GM18502 (cell line): ENCODE results near the gene ZNF19.

ENCODE experiments used
- ATAC-seq: cut with Tn5 transposase; IDR thresholded peaks from one replicate; pipeline ENCODE4 v1.9.1; 2021; ENCODE audit warnings: mild to moderate bottlenecking; ENCODE audit not compliant: unreplicated experiment, poor library complexity

ZNF19 gene

DNA sequence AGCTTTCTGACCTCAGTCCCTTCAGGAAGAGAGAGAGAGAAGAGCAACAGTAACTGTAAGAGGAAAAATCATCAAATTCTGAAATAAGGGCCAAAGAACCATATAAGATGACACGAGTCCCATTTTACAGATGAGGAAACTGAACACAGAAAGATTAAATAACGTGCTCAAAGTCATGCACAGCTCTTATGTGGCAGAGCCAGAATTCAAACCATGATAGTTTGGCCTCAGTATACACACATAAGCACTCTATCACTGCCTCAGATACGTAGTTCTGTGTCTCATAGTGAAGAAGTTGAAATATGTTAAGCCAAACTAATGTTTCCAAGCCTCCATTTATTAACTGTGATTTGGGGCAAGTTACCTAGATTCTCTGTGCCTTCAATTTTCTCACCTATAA is 1.9 kb upstream of the ZNF19 start:
- no peak for ATAC-seq

DNA sequence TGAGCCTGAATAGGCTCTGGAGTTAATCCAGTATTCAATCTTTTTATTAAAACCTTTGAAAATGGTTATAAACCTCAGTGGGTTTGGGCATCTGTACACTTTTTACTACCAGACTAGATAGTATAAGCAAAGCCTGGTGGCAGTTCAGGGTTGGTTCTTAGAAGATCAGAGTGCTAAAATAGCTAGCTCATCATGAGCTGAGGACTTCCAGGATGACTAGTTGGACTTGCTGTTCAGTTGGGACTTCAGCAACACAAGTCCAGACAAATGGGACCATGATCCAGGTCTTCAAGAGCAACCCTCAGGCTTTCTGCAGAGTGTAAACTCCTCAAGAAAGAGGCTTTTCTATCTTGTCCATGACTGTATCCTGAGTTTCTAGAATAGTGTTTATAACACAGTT is 1.2 kb upstream of the ZNF19 start:
- ATAC-seq: no peak

DNA sequence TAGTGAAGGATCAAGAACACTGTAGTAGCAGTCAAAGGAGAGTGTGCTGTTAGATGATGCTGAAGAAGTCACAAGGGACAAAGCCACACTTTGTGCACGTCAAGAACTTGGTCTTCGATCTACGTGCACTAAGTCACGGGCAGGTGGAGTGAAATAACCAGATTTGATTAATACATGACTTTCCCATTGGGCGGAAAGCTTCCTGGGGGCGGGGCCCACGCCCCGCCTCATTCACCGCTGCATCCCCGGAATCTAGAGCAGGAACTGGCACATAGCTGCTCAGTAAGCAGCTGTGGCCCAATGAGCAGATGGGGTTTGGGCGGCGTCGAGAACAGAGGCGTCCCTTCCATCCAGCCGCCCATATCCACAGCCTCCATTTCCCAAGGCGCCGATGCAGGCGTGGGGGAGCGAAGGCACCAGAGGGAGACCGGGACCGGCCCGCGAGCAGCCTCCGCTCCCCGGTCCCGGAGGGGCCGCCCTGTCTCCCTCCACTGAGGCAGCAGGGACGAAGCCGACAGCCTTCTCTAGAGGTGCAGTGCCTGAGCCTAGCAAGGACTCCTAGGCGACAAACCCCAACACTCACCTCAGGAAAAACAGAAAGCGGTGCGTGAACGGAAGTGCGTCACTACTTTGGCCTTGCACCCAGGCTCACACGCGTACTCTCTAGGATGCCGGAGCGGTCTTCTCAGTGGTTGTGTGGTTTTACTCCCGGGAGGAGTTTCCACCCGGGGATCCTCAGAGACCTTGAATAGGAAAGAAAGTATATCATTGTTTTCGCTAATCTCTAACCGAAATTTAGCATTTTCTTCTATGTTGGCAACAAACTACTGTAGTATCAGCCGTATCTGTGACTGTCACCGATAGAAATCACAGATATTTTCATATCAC is 4.9 kb downstream of the ZNF19 start:
- ATAC-seq: peak; percentile 92

DNA sequence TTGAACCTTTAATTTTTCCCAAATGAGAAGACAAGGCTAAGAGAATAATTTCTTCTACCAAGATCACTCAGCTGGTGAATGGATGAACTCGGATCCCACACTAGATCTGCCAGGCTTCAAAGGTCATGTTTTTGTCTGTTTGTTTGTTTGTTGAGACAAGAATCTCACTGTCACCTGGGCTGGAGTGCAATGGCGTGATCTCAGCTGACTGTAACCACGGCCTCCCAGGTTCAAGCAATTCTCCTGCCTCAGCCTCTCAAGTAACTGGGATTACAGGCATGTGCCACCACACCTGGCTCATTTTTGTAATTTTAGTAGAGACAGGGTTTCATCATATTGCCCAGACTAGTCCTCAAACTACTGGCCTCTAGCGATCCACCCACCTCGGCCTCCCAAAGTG is 6.6 kb downstream of the ZNF19 start:
- ATAC-seq: no peak

DNA sequence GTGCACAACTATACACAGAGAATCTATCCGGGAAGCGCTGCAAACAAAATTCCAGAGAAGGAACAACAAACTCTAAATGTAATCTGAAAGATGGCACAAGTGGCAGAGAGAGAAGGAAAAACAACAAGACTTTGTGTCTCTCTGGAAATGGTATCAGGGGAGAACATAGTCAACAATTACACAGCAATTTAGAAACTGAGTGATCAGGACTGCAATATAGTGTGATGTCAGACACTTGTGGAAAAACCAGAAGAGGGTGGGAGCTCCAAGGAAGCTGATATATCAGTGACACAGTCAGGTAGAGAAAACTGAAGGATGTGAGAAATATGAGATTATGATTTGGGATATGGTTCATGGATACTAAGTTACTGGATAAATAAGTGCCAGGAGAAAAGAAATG is 8.2 kb downstream of the ZNF19 start:
- no peak for ATAC-seq

DNA sequence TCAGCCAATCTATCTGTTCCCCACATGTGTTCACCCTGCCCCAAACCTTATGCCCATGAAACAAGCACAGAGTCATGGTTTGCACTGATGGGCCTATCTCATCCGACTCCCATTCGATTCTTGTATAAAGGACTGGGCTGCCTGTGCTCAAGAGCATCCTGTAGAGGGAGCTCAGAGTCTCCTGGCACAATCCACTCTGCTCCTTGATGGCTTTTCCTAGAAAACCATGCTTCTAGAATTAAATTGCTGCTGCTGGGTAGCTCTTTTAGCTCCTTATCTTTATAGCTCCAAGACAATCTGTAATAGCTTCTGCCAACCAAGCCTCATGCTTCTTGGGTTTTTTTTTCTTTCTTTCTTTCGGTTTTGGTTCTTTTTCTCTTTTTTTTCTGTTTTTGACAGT is 9.7 kb downstream of the ZNF19 start:
- ATAC-seq: no peak

DNA sequence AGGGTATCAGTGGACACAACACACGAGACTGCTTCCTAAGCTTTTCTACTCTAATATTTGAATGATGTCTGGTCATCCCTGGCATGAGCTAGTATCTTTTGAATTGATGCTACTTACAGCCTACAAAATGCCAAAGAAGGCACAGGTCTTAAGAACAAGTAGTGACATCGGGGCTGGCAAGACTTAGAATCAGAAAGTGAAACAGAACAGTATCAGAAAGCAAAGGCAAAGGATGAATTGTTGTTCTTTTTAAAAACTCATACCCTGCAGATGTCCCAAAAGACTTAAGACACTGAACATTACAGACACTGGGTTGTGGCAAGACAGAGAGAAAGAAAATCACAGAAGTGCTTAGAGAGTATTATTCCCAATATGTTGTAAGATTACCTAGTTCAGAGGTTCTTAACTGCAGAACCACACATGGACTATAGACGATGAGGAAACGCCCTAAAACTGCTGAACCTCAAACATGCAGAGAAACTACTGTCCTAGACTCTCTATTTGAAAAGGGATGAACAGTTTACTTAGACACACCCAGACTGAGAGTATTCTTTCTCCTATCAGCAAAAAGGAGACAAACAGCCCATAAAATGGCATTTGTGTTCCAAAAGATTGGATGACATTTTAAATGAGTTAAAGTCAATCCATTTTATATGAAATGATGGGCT is 12.5 kb downstream of the ZNF19 start:
- no peak for ATAC-seq

DNA sequence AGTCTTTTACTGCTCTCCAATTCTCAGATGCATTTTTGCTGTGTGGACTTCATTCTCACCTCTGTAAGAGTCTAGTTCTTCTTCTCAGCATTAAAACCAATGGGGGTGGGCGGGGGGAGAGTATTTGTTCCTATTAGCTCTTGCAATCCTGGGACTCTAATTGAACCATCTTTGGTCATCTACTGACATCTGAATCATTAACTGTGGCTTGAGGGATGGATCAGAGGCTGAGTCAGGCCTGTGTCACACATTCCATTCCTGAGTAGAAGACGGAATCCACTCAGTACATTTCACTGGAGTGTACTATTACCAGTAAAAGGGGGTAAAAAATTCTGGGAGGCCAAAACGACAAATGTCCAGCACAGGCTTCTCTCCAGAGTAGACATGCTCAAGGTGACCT is 14.3 kb downstream of the ZNF19 start:
- no peak for ATAC-seq

DNA sequence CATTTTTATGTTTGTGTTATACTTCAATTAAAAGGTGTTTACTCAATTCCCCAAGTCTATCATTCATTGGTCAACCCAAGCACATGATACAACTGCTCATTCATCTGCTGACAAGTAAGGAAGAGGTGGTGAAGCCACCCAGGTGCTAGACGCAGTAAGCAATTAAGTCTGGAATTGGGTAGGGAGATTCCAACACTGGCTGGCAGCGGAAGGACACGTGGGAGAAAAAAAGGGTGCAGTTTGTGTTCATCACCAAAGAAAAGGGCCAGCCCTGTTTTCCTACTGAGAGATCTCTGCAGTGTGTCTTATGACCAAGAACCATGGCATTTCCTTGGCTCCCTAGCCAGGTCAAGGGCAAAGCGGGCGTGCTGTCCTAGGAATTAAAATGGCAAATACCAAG is 15.2 kb downstream of the ZNF19 start:
- no peak for ATAC-seq

DNA sequence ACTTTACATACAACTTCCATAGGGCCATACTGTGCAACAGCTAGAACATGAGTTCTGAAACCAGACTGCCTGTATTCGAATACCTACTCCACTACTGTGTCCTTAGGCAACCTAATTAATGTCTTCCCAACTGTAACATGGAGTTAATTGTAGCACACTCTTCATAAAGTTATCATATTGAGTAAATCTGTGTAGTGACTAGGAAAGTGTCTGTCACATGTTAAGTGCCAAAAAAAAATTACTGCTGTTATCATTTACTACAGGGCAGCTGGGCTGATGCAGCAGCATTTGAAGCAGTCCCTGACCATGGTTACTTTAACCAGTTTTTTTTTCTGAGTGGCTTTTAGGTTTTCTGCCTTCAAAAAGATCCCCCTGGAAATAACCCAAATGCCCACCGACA is 16.2 kb downstream of the ZNF19 start:
- ATAC-seq: no peak

DNA sequence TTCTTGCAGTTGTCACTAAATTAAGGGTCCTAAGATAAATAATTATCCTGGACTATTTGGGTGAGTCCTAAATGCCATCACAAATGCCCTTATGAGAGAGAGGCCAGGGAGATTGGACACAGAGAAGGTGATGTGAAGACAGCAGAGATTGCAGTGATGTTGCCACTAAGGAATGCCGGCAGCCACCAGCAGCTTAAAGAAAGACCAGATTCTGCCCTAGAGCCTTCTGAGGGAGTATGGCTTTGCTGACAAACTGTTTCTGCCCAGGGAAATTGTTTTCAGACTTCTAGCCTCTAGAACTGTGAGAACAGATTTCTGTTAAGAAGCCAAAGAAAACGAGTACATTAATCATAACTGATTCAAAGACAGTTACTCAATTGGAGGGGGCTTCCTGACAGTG is 17.1 kb downstream of the ZNF19 start:
- ATAC-seq: no peak

DNA sequence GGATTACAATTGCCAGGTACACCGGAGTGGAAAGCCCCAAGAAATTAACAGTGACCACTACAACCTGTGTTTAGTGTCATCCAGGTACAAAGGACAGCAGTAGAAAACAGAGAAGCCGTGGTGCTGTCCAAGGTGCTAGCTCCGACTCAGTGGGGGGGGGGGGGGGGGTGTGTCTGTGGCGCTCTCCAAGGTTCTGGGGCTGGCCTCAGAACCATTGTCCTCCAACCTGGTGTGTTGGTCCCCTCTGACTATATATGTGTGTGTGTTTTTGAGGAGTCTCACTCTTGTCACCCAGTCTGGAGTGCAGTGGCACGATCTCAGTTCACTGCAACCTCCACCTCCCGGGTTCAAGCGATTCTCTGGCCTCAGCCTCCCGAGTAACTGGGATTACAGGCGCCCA is 21.3 kb downstream of the ZNF19 start:
- no peak for ATAC-seq

DNA sequence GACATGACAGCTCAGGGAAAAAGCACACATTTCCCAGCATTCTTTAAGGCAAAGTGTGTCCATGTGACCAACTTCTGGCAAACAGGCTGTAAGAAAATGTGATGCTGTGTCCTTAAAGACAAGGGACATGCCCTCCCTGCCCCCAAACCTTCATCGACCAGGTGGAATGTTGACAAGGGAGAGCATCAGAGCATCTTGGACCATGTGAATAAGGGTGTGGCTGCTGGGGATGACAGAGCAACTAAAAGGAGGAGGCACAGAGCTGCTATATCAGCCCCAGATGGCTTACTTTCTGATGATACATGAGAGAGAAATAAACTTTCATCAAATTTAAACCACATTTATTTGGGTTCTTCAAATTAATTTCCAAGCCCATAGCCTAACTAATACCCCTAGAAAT is 24.9 kb downstream of the ZNF19 start:
- no peak for ATAC-seq

DNA sequence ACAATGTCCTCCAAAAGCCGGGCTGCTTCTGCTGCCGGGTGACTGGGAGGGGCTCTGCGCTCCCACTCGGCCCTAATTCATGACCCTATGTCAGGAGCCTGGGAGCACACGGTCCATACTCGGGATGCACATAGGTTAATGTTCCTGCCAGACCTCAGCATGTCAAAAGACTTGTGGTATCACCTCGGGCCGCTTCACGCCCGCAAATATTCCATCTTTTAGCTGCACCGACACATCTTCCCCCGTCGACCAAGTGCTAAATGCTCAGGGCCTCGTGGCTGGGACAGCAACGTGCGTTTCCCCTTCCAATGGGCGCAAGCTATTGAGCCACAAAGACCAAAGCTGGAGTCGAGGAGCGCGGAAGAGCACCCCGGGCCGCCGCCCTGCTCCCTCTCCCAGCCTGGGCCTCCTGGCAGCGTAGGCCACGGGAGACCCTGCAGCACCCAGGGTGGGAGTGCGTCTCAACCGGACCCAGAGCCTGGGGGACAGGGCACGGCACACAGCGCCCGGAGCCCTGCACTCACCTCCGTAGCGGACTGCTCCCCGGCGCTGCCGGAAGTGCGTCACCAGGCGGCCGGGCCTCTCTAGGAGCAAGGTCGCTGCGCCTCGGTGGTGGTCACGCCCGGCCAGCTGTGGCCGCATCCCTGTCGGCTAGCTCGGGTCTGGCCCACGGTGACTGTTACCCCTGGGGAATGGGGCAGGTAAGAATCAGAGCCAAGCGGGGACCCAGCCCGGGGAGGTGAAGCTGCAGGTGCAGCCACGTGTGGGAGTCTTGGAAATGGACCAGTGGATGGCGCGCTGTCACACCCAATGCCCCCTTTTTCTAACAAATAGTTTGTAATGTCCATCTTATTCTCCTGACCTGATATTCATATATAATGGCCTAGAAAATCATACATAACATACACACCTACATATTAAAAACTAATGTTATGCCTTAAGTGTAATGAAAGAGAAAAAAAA is 27.2 kb downstream of the ZNF19 start, which contains the start of gene ZNF23:
Gene ZNF23, minus strand, starts transcription at position 562 of the 963 bp plus-strand sequence. CDS start 5,451 bp downstream, outside the sequence.
- peak; percentile 98 for ATAC-seq

DNA sequence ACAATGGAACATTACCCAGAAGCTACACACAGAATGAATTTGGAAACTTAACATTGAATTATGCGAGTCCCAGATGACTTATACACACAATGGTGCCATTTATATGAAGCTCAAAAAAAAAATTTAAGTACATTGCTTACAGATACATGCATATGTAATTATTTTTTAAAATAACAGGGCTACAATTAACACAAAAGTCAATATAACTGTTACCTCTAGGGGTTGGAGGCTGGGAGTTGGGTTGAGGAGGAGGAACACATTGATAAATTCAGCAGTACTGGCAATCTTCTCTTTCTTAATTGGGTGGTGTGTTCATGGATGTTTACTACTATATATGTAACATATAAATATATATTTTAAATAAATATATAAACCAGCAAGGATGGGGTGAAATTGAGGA is 28.2 kb downstream of the ZNF19 start:
- no peak for ATAC-seq

DNA sequence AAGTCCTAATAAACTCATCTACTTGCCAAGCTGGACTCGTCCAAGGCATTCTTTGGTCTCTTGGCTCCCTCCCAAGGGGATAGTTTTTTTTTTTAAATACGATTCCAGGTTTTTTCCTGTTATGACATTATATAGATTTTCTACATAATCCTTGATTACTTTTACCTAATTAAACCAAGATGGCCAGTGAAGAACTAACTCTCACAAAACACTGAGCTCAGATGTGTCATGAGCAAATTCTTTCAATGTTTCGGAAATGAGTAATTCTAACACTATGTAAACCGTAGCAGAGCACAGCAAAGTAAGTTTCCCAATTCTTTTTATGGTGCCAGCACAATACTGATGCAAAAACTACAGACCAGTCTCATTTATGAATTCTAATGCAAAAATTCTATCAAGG is 28.9 kb downstream of the ZNF19 start:
- ATAC-seq: no peak

DNA sequence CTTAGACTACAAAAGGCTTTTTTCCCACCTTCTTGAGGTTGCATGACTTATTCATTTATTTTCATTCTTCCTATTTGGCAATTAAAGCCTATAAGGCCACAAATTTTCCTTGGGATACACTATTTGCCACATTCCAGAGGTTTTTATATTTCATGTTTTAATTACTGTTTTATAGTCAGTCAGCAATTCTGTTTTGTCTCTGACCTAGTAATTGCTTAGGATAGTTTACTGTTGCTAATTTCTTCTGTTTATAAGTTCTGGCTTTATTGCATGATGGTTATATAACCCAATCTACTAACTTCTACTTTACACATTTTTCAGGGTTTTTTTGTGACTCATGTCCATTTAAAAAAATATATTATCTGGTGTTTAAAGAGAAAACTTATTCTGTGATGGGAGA is 29.6 kb downstream of the ZNF19 start:
- no peak for ATAC-seq

DNA sequence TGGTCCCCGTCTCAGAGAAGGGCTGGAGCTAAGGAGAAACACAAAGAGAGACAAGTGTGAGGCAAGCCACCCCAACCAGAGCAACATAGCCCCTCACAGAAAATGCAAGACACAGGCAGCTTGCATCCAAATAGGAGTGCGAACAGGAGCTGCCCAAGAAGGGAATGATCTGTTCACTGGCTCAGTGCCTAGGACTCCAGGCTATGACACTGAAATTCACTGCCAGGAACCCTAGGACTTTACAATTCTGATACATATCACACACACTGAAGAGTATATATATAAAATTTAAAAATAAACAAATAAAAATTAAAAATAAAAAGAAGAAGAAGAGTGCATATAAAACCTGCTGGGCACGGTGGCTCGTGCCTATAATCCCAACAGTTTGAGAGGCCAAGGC is 32.3 kb downstream of the ZNF19 start:
- no peak for ATAC-seq

DNA sequence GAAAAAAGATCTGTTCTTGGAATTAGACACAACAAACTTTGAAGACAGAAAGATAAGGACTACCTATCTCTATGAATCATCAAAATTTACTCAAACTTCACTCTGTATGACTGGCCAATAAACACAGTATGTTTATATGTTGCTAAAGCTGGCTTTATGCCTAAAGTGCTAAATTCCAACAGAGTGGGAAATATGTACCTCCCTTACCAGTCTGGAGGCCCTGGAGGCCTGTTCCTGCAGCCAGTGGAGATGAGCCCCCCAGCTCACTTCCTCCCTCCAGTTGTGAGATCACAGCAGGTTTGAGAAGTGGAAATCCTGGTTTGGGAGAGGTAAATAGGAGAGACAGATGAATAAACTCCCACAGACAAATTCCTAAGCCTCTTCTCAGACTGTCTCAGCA is 36.1 kb downstream of the ZNF19 start:
- no peak for ATAC-seq

DNA sequence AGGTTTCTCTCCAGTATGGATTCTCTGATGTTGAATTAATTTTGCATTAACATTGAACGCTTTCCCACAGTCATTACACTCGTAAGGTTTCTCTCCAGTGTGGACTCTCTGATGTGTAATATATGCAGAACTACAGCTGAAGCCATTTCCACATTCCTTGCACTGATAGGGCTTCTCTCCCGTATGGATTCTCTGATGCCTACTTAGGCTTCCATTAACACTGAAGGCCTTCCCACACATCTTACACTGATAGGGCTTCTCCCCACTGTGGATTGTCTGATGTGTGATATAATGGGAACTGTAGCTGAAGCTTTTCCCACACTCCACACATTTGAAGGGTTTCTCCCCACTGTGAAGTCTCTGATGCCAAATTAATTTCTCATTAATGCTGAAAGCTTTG is 40.1 kb downstream of the ZNF19 start:
- ATAC-seq: no peak
